ENCODE measurements around the gene CHRNB4.
"Not testable (repeated sequence)": the region's sequence is repeated elsewhere in the genome, so short reads cannot be mapped to it uniquely, and the experiment has no call there.

Gene CHRNB4, protein sequence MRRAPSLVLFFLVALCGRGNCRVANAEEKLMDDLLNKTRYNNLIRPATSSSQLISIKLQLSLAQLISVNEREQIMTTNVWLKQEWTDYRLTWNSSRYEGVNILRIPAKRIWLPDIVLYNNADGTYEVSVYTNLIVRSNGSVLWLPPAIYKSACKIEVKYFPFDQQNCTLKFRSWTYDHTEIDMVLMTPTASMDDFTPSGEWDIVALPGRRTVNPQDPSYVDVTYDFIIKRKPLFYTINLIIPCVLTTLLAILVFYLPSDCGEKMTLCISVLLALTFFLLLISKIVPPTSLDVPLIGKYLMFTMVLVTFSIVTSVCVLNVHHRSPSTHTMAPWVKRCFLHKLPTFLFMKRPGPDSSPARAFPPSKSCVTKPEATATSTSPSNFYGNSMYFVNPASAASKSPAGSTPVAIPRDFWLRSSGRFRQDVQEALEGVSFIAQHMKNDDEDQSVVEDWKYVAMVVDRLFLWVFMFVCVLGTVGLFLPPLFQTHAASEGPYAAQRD

DNA sequence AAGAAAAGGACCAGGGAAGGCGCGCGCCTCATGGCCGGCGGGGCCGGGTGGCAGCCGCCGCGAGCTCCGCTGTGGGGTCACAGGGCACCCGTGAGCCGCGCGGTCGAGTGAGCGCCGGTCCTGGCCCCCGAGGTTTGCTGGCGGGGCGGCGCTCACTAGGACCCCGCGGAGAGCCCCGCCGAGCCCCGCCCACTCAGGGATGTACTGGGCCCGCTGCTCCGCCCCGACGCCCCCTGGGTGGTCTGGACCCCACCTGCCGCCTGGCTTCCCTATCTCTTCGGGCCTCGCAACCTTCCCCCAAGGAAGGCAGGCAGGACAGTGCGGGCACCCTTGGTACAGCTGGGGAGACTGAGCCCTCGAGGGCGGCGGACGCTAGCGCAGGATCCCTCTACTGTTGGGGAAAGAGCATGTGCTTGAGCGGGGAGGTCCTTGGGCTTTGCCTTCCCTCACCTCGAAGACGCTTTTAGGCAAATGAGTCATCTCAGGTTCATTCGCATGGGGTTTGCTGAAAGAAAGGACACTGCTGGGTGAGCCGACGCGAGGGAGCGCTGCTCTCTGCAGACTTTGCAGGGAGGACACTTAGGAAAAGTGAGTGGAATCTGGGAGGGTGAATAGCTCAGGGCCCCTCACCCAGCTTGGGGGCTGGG is at the start of gene CHRNB4:
Gene CHRNB4, minus strand, starts transcription at position 109 of the 647 bp plus-strand sequence. Its CDS starts 77 bp downstream, at position 32.
- no peak for DNase-seq

DNA sequence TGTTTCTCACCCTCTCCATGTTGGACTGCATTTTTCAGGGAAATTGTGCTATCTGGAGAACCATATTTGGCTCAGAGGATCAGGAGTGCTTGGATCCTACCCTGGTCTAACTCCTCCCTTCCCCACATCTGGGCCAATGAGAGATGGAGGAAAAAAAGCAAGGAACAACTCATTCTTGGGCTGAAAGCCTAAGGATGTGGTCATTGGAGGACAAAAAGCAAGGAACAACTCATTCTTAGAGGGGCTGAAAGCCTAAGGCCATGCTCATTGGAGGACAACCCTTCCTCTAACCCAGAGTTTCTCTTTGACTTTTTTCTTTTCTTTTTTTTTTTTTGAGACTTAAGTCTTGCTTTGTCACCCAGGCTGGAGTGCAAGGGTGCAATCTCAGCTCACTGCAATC is 48.6 kb upstream of the CHRNB4 start:
- no peak for DNase-seq

DNA sequence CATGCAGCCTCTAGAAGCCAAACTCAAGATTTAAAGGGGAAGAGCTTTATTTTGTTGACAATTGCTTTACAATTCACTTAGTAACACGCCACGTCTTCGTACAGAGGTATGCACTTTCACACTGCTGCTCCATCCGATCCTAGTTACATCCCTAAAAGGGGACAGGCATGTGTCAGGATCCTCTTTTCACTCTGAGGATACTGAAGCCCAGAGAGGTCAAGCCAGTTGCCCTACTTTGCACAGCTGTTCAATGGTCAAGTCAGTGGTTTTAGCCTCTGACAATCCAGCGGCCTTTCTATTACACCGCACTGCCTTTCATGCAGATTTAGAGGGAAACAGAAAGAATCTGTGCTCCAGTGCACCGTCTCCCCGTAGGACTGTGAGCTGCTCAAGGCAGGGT is 44.9 kb upstream of the CHRNB4 start:
- DNase-seq, result no peak

DNA sequence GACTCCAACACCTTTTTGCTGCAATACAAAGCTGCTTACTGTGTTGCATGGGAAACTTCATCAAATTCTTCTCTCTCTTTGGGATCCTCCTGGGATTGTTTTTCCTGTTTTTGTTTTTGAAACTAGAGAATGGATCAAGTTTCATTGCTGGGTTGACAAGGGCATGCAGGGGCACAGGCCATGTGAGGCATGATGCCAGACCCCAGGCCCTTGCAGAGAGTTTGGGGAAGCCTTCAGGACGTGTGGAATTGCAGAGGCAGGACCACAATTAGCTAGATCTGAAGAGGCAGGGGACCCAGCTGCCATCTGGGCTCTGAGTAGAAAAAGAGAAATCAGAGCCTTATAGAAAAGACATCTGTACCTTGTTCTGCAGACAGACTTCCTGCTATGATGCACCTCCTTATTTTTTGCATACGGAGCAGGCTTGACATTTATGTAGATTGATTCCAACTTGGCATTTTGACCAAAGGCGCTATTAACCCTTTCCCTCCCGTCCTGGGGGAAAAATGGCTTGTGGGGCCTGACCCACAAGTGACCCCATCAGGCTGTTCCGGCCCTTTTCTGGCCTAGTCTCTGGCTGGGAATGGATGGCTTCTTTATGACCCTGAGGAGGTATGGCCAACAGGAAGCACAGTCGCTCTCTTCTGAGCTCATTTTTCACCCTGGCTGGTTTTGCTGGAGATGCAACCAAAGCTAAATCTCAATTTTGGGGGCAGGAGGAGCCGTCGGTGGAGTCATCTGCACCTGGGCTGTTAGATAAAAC is 44.3 kb upstream of the CHRNB4 start:
- no peak for DNase-seq

DNA sequence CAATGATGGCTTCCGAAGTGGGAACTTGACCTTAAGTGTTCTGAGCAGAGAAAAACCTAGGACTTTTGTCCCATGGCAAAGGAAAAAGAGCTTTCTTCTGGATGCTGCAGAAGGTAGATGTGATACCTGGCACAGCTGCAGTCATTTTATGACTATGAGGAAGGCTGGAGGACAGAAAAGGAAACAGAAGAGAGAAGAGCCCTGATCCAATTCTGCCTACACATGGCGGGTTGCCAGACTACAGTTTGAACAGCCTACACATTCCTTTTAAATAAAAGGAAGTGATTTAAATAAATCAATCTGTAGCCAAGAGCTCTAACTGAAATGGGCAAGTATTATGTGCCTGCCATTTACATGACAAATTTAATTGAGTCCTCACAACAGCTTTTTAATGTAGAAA is 43.6 kb upstream of the CHRNB4 start:
- no peak for DNase-seq

DNA sequence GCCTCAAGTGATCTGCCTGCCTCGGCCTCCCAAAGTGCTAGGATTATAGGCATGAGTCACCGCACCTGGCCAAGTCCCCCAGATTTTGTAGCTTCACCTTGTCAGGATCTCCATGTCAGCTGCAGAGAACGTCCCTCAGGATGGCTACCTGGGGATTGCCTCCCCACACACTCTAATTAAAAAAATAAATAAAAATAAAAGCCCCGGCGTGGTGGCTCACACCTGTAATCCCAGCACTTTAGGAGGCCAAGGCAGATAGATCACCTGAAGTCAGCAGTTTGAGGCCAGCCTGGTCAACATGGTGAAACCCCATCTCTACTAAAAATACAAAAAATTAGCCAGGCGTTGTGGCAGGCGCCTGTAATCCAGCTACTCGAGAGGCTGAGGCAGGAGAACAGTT is 42.6 kb upstream of the CHRNB4 start:
- not testable (repeated sequence) for DNase-seq

DNA sequence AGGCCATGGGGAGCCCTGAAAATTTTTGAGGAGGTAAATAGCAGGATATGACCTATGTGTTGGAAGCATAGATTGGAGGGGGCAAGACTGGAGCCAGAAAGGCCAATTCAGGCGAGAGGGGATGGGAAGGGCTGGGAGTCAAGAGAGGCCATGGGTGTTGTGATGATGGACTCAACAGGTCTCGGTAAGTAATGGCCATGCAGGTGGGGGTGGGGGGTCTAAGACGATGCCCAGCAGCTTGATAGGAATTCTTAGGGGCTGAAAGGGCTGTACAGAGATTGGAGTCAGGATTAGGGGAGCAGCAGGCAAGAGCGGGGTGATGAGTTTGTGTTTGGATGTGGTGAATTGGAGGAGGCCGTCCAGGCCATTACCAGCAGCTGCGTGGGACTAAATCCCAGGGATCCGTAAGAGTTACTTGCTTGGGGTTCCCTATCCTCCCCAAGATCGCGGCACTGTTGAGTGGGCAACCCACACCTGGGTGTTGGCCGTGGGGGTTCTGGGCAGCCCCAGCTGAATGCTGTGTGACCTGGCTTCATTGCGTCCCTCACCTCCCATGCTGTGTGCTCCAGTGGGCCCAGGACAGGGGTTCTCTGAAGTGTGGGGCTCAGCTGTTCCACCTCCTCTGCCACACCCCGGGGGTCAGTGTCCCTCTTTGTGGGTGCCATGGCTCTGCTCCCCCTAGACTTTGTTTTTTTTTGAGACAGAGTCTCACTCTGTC is 41.8 kb upstream of the CHRNB4 start:
- no peak for DNase-seq

DNA sequence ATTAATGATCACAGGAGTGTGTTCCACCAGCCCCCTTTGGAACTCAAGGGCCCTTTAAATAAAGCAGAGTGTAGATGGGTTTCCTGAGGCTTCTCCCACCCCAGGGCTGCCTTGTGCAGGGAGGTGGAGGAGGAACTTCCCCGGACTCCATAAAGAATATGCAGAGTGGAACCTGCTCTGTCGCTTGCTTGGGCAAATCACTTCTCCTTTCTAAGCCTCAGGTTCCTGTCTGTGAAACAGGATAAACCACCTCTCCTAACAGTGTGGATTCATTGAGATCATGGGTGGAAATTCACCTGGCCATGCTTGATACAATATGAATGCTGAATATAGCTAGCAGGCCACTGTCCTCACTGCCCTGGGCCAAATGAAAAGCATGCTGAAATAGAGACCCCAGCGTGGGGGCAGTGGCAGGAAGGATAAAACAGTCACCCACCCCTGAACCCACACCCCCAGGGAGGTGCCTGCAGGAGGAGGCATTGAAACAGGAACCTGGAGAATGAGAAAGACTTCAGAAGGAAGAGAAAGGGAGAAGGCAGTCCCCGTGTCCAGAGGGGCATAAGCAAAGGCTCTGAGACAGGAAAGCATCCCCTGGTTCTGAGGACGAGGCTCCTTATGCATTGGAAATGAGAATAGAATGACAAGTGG is 41.1 kb upstream of the CHRNB4 start:
- DNase-seq, result no peak

DNA sequence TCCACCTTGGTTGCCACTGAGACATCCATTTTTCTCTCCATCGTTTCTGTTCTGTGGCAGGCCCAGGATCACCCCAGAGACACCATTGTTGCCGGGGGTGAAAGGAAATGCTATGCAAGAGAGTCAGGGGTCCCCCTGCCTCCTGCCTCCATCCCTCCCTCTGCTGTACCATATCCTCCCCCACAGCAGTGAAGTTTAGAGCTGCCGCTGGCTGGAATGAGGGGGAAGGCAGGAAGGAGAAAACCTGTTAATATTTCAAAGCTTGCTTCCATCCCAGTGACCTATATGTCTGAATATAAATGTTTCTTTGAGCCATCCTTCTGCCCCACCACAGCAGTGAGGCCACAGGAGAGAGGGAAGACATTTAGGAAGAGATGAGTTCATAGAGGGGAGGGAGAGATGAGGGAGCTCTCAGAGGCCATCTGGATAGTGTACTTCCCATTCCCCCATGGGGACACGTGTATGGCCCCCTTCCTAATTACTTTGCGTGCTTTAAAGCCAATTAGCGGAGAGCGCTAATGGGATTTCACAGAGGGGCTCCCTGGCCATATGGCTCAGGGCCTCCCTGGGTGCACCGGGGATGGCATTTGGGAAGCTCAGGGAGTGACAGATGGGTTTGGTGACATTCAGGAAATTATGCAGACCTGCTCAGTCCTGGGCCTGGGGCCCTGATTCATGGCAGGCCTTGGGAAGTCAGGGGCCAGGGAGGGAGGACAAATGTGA is 40.4 kb upstream of the CHRNB4 start:
- no peak for DNase-seq

DNA sequence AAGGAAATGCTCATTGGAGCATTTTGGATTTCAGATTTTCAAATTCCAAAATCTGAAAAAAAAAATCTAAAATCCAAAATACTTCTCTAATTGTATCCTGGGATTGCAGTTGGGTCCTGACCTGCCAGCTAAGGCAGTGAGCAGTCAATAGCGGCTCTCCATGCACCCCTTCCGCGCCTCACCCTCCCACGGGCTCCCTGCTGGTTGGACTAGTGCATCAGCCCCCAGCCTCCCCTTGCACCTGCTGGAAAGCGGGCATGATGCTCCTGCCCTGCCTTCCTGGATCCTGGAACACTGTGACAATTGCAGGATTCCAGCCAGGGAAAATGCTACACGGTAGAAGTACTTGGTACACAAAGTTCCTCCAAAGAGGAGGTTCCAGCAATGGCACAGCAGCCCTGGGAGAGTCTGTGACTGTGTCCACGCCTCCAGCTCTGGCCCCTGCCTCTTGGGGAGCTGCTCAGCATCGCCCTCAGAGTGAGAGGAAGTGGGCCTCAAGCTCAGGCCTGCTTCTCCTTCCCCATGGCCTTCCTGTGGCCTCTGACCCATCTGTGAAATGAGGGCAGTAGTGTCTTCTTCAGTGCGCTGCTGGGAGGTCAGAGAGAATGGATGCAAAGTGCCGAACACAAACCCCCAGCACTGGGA is 39.5 kb upstream of the CHRNB4 start:
- DNase-seq, result no peak

DNA sequence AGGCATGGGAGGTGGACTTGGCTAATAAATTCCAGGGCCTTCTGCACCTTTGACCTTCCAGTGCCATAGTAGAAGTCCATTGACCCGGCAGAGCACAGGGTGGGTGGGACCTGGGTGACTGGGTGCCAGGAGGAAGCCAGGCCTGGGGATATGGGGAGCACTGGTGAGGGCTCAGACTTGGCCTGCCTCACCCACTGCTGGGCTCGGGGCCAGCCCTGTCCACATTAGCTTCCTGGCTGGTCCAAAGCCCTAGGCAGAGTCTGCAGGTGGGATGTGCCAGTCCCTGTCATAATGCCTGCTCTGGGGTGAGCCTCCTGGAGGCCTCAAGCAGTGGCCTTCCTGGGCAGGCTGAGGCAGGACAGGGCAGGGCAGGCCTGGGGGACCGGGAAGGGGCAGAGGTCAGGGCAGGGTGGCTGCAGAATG is 38.1 kb upstream of the CHRNB4 start:
- DNase-seq, result no peak

DNA sequence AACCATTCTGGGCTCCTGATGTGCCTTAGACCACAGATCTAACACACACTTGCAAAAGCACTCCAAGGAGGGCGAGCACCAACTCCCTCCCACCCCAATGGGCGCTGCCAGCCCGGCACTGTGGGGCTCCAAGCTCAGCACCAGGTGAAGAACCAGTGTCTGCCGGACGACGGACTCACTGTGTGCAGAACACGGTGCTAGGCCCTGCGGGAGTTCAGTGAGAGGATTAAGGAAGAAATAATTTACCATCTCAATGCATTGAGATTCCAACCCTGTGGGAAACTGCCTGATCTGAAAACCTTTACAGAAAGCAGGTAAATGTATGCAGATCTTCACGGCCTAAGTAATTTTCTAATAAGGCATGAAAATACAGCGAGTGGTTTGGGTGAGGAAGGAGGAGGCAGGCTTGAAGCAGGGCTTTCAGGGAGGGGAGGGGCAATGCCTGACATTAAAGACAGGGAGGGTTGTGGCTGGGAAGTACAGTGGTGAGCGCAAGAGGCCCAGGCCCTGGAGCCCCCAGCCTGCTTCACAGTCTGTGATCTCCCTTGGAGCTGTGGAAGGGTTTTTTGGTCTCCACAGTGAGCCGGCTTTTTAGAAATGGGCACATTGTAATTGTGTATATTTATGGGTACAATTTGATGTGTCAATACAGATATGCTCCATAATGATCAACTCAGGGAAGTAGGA is 35.6 kb upstream of the CHRNB4 start:
- no peak for DNase-seq

DNA sequence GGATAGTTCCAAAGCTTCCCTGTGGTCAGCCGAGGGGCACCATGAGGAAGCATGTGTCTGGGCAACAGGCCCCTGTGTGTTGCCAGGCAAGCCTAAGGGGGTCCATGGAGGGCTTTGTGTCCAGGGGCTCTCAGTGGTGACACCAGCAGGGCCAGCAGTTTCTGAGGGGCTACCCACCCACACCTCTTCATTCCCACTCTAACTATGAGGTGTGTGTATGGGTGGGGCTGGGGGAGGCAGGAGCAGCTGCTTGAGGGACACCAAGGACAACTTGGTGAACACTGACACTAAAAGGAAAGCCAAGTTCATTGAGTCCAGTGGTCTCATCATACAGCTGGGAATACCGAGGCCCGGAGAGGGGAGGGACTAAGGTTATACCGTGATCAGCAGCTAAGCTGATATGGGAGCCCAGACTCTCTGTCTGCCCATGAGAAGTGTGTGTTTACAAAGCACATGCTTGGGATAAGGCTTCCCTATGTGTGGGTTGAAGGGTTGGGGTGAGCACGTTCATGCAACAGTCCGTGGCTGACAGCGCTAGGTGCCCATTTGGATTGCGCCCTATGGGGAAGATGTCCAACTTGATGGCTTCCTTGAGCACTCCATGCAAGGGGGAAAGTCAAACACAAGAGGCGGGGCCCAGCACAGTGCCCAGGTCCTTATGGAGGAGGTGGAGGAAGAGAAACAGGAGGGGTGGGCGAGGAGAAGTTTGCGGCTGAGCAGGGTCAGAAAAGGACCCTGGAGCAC is 34.8 kb upstream of the CHRNB4 start:
- DNase-seq, result no peak

DNA sequence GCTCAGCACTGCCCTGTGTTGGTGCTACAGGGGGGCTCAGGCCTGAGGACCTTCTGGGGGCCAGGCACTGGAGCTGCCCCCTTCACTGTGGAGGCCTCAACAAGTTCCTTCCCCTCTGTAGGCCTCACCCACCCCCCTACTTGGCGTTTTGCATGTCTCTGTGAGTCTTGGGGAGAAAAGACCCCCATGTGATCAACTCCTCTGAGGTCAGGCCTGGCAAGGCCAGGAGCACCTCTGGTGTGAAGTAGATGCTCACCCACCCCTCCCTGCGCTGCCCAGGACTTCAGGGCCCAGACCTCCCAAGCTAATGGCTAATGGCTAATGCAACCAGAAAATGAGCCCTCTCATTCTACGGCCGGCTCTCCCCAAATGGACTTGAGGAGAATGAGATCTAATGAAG is 34.2 kb upstream of the CHRNB4 start:
- DNase-seq, result no peak

DNA sequence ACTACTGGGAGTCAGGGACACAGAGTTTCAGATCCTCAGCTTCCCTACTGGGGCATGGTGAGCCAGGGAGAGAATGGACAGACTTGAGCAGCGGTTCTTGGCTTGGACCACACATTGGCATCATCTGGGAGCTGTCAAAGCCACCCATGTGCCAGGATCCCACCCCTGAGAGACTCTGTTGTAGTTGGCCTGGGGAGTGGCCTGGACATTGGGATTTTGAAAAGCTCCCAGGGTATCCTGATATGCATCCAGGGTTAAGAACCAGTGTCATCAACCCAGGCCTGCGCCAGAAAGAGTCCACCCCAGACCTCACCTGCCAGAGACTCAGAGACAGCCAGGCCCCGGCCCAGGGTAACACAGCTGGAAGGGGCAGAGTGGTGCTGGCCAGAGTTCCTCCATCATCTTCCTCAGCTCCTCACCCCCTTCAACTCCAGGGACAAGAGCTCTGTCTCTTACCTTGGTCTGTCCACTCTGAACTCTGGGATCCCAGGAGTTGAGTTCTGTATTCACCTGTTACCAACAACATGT is 33.0 kb upstream of the CHRNB4 start:
- DNase-seq, result no peak

DNA sequence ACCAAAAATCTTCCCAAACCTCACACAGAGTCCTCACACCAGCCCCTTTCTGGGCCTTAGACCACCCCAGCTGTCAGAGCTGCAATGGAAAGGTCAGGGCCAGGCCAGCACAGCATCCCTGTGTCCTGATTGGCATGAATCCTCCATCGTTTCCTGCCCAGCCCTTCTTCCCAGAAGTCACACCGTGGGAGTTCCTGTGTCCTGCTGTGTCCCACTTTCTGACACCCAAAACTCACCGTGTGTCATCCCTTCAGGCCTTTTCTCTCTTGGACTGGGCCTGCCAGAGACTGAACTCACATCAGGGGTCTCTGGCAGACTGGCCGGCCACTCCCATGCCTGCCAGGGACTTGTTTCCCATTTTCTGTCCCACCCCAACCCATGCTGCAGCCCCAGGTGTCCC is 32.5 kb upstream of the CHRNB4 start:
- DNase-seq, result no peak

DNA sequence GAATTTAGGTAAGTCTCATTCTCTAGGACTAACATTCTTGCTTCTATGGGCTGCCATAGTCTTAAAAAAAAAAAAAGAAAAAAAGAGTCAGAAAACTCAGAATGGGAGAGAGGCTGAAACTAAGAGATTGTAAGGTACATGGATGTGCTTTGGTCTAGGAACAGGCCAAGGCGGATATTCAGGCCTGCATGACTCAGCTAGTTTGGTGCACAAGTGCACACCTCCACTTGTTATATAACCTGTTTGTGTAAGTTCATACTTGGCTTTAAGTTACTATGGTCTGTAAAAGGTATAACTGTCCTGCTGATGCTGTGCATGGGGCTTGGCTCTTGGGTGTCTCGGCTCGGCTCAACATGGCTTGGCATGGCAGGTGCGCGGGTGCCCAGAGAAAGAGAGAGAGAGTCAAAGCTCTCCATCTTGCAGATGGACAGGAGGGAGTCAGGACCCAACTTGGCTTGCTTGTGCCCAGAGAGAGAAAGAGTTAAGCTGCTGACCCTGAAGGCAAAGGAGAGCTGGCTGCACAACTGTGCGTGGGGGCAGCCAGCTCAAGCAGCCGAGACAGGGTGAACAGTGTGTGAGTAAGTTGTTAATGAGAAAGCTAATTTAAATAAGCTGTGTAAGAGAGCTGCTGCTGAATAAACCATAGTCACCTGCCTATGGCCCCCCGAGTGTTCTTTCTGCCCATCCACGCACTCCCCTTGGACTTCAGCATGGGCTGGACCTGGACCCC is 31.4 kb upstream of the CHRNB4 start:
- DNase-seq, result no peak

DNA sequence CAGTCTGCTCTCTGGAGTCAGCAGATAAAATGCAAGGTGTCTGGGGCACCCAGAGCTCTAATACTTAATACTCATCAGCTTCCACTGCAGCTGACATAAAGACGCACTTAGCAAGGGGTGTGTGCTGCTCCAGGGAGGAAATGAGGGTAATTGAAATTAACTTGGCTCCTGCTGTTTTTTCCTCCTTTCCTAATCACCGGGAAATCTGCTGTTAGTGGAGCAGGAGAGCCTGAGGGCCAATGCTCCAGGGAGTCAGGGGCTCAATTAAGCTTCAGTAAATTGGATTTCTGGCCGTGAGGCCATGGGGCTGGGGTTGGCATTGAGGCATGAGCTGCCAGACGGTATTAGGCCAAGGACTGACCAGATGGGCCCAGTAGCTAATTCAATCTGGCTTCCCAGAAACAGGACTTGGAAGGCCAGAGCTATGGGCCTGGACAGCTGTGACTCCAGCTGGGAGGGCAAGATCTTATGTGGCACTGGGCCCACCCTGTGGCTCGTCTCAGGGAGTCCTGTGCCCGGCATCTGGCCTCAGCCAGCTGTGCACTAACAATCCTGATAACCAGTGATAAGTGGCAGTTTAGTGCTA is 30.7 kb upstream of the CHRNB4 start:
- DNase-seq, result no peak
